RWPE2 (cell line): ENCODE data around the gene ASTN2.

Experiments used
- ATAC-seq: fragments of 200-7000 bp; cut with Tn5 transposase; 3 replicates; pipeline ENCODE4 v1.9.1; 2021; ENCODE audit warnings: low read depth
- DNase-seq: peaks from one replicate; pipeline ENCODE4 v3.0.0-alpha.2; 2020; ENCODE audit warnings: low spot score
- H3K27ac ChIP-seq: fragments of 450-650 bp; 2 replicates; pipeline ENCODE4 v1.5.1; 2017; ENCODE audit warnings: mild to moderate bottlenecking; ENCODE audit not compliant: poor library complexity, severe bottlenecking
- H3K27me3 ChIP-seq: fragments of 250-450 bp; sonication (Bioruptor Pico); 2 replicates; pipeline ENCODE4 v1.5.1; 2021; ENCODE audit warnings: mild to moderate bottlenecking, moderate library complexity; ENCODE audit not compliant: insufficient read depth, poor library complexity, severe bottlenecking
- H3K36me3 ChIP-seq: fragments of 250-450 bp; sonication (Bioruptor Pico); 2 replicates; pipeline ENCODE4 v1.5.1; 2020; ENCODE audit warnings: low read depth, mild to moderate bottlenecking, moderate library complexity
- H3K4me1 ChIP-seq: fragments of 250-450 bp; sonication (Bioruptor Pico); 2 replicates; pipeline ENCODE4 v1.5.1; 2021; ENCODE audit warnings: mild to moderate bottlenecking, moderate library complexity; ENCODE audit not compliant: insufficient read depth, poor library complexity, severe bottlenecking
- H3K4me3 ChIP-seq: fragments of 250-450 bp; sonication (Bioruptor Pico); 2 replicates; pipeline ENCODE4 v1.5.1; 2021; ENCODE audit warnings: mild to moderate bottlenecking, moderate library complexity; ENCODE audit not compliant: severe bottlenecking
- H3K9me3 ChIP-seq: fragments of 250-450 bp; sonication (Bioruptor Pico); 2 replicates; pipeline ENCODE4 v1.5.1; 2021; ENCODE audit warnings: mild to moderate bottlenecking, moderate library complexity; ENCODE audit not compliant: severe bottlenecking
- TF ChIP-seq, protein P1 (sequence below): fragments of 450-650 bp; IDR thresholded peaks from one replicate; pipeline ENCODE4 v1.5.1; 2017; ENCODE audit warnings: mild to moderate bottlenecking, moderate library complexity; ENCODE audit not compliant: poor library complexity, severe bottlenecking

Gene ASTN2

GRCh38 chr9:116383133-116383532, 1031.7 kb downstream of the ASTN2 start:
- Histone ChIP-seq H3K27me3 (no peaks in the 10 kb centered on the region), H3K27ac (no peak overlapping the region), H3K36me3 (no peaks in the 10 kb centered on the region), H3K4me1 (no peaks in the 10 kb centered on the region), H3K9me3 (no peaks in the 10 kb centered on the region), H3K4me3 (no peak overlapping the region)
- TF ChIP-seq, protein P1, sequence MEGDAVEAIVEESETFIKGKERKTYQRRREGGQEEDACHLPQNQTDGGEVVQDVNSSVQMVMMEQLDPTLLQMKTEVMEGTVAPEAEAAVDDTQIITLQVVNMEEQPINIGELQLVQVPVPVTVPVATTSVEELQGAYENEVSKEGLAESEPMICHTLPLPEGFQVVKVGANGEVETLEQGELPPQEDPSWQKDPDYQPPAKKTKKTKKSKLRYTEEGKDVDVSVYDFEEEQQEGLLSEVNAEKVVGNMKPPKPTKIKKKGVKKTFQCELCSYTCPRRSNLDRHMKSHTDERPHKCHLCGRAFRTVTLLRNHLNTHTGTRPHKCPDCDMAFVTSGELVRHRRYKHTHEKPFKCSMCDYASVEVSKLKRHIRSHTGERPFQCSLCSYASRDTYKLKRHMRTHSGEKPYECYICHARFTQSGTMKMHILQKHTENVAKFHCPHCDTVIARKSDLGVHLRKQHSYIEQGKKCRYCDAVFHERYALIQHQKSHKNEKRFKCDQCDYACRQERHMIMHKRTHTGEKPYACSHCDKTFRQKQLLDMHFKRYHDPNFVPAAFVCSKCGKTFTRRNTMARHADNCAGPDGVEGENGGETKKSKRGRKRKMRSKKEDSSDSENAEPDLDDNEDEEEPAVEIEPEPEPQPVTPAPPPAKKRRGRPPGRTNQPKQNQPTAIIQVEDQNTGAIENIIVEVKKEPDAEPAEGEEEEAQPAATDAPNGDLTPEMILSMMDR: no peak
- DNase-seq (no peak), ATAC-seq (no peak)

- TF ChIP-seq, protein P1: no peak
- H3K4me1 ChIP-seq: peaks cover 5% of the 10 kb centered on the region
- no peaks in the 10 kb centered on the region for H3K27me3 ChIP-seq
- no peak overlapping the region for H3K27ac ChIP-seq
- H3K4me3 ChIP-seq: no peak overlapping the region
- ATAC-seq (no peak), DNase-seq (no peak)
- no peaks in the 10 kb centered on the region for H3K36me3 ChIP-seq
- no peaks in the 10 kb centered on the region for H3K9me3 ChIP-seq
These were observed 1032.8 kb downstream of the ASTN2 start for GRCh38 chr9:116382053-116382452.

DNA sequence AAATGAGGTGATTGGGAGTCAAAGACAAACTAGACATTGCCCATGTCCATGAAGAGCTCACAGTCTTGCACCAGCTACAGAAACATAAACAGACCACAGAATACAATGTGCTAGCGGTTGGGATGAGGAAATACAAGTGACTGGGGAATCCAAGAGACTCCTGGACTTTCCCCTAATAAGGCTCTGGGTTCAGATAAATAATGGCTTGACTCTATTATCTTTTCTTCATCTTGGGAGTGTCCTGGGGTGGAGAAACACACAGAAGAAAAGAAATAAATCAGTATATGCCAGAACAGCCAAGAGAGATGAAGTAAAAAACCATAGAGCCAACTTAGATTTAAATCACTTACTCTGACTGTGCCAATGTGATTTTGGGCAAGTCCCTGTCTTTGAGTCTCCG, 1033.5 kb downstream of the ASTN2 start:
- ATAC-seq (no peak), DNase-seq (no peak)
- Histone ChIP-seq H3K4me1 (peaks cover 5% of the 10 kb centered on the region), H3K27me3 (no peaks in the 10 kb centered on the region), H3K27ac (no peak overlapping the region), H3K9me3 (no peaks in the 10 kb centered on the region), H3K36me3 (no peaks in the 10 kb centered on the region), H3K4me3 (no peak overlapping the region)
- TF ChIP-seq, protein P1: no peak

- DNase-seq (no peak), ATAC-seq (no peak)
- TF ChIP-seq, protein P1: no peak
- Histone ChIP-seq H3K4me3 (no peak overlapping the region), H3K27ac (no peak overlapping the region), H3K4me1 (peaks cover 5% of the 10 kb centered on the region), H3K27me3 (no peaks in the 10 kb centered on the region), H3K9me3 (no peaks in the 10 kb centered on the region), H3K36me3 (no peaks in the 10 kb centered on the region)
These were observed 1034.3 kb downstream of the ASTN2 start for GRCh38 chr9:116380496-116380995.

DNA sequence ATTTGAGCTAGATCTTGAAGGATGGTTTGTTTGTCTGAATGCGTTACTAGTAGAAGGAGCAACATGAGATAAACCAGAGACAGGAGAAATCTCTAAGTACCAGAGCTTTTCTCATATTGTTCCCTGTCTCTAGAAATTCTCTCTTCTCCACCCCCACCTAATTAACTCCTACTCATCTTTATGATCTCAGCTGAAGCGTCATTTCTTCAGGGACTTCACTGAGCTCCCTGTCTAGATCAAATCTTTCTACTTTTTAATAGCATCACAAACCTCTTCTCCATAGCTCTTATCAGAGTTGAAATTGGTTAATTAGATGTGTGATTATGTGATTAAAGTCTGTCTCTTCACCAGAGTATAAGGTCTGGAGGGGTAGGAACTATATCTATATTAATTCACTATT, 1035.0 kb downstream of the ASTN2 start:
- Histone ChIP-seq H3K36me3 (no peaks in the 10 kb centered on the region), H3K9me3 (no peaks in the 10 kb centered on the region), H3K4me3 (no peak overlapping the region), H3K4me1 (peaks cover 5% of the 10 kb centered on the region), H3K27me3 (no peaks in the 10 kb centered on the region), H3K27ac (no peak overlapping the region)
- TF ChIP-seq, protein P1: no peak
- DNase-seq: no peak
- ATAC-seq: no peak
